HL-60 (cell line): ENCODE data around the gene SOX2.

ENCODE experiments used
- DNase-seq, 2 experiments: peaks; one replicate each; pipeline ENCODE4 v3.0.0-alpha.2; 2010 to 2020; ENCODE audit warnings: low read depth in 1 of 2, low spot score in 1 of 2
- H3K27ac ChIP-seq: fragments of 250-450 bp; sonication (Bioruptor Pico); replicated peaks from 2 replicates; pipeline ENCODE4 v1.5.1; 2020; ENCODE audit warnings: mild to moderate bottlenecking, moderate library complexity
- H3K27me3 ChIP-seq: fragments of 250-450 bp; sonication (Bioruptor Pico); 2 replicates; pipeline ENCODE4 v1.5.1; 2021; ENCODE audit warnings: mild to moderate bottlenecking, moderate library complexity; ENCODE audit not compliant: insufficient read depth, poor library complexity, severe bottlenecking
- H3K4me3 ChIP-seq: replicated peaks from 2 replicates; pipeline ENCODE4 v1.5.1; 2011; ENCODE audit warnings: mild to moderate bottlenecking, control low read depth, low read length; ENCODE audit not compliant: insufficient read depth
- GABPA ChIP-seq: IDR thresholded peaks from 2 replicates; pipeline ENCODE4 v1.6.1; 2012; ENCODE audit warnings: low read depth
- POLR2AphosphoS5 ChIP-seq: IDR thresholded peaks from 2 replicates; pipeline ENCODE4 v1.6.1; 2012; ENCODE audit warnings: low read depth
- SPI1 ChIP-seq: IDR thresholded peaks from 2 replicates; pipeline ENCODE4 v1.6.1; 2012; ENCODE audit warnings: low read depth, mild to moderate bottlenecking, borderline replicate concordance
- TF ChIP-seq, protein P1 (sequence below): IDR thresholded peaks from 2 replicates; pipeline ENCODE4 v1.6.1; 2012; ENCODE audit warnings: low read depth; ENCODE audit not compliant: insufficient replicate concordance
- TF ChIP-seq, protein P2 (sequence below): IDR thresholded peaks from one replicate; pipeline ENCODE4 v1.5.1; 2011; ENCODE audit warnings: low read length, control low read depth, inconsistent platforms; ENCODE audit not compliant: insufficient read depth

SOX2 gene

DNA sequence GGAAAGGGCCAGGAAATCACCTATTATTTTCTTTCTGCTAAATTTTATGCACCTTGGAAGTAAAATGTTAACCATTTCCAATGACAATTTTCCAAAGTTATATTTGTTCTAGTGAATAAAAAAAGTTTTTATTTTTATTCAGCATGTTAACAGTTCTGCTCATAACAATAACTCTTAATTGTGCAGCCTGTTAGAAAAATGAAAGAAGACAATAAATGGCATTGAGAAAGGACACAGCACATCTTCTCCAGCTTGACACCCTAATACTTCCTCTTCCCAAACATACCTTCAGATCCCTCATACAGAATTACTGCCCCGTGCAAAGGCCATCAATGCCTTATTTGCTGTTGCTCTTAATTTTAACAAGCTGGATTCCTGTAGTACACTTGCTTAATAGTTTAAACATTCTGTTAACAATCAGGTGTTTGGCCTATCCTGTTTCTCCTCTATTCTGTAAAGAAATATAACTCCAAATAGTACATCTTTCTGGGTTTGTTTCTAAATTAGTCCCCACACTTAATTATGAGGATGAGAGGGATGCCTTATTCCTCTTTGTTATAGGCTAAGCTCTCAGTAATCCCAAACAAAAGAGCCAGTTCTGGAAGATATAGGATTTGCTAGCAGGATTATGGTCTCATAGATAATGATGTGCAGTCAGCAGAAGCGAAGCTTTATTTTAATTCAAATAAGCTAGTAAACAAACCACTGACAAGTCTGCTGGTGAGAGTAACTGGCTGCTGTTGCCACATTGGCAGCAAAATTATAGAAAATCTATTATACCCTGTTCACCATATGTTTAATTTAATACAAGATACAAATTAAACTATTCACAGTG lies 19.2 kb upstream of the SOX2 start:
- Histone ChIP-seq H3K4me3 (no peak overlapping the region), H3K27ac (no peak overlapping the region), H3K27me3 (peaks cover 25% of the 10 kb centered on the region)
- TF ChIP-seq SPI1 (no peak), POLR2AphosphoS5 (no peak), GABPA (no peak)
- TF ChIP-seq, protein P1, sequence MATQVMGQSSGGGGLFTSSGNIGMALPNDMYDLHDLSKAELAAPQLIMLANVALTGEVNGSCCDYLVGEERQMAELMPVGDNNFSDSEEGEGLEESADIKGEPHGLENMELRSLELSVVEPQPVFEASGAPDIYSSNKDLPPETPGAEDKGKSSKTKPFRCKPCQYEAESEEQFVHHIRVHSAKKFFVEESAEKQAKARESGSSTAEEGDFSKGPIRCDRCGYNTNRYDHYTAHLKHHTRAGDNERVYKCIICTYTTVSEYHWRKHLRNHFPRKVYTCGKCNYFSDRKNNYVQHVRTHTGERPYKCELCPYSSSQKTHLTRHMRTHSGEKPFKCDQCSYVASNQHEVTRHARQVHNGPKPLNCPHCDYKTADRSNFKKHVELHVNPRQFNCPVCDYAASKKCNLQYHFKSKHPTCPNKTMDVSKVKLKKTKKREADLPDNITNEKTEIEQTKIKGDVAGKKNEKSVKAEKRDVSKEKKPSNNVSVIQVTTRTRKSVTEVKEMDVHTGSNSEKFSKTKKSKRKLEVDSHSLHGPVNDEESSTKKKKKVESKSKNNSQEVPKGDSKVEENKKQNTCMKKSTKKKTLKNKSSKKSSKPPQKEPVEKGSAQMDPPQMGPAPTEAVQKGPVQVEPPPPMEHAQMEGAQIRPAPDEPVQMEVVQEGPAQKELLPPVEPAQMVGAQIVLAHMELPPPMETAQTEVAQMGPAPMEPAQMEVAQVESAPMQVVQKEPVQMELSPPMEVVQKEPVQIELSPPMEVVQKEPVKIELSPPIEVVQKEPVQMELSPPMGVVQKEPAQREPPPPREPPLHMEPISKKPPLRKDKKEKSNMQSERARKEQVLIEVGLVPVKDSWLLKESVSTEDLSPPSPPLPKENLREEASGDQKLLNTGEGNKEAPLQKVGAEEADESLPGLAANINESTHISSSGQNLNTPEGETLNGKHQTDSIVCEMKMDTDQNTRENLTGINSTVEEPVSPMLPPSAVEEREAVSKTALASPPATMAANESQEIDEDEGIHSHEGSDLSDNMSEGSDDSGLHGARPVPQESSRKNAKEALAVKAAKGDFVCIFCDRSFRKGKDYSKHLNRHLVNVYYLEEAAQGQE: no peak
- TF ChIP-seq, protein P2, sequence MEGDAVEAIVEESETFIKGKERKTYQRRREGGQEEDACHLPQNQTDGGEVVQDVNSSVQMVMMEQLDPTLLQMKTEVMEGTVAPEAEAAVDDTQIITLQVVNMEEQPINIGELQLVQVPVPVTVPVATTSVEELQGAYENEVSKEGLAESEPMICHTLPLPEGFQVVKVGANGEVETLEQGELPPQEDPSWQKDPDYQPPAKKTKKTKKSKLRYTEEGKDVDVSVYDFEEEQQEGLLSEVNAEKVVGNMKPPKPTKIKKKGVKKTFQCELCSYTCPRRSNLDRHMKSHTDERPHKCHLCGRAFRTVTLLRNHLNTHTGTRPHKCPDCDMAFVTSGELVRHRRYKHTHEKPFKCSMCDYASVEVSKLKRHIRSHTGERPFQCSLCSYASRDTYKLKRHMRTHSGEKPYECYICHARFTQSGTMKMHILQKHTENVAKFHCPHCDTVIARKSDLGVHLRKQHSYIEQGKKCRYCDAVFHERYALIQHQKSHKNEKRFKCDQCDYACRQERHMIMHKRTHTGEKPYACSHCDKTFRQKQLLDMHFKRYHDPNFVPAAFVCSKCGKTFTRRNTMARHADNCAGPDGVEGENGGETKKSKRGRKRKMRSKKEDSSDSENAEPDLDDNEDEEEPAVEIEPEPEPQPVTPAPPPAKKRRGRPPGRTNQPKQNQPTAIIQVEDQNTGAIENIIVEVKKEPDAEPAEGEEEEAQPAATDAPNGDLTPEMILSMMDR: no peak
- DNase-seq: no peak

DNA sequence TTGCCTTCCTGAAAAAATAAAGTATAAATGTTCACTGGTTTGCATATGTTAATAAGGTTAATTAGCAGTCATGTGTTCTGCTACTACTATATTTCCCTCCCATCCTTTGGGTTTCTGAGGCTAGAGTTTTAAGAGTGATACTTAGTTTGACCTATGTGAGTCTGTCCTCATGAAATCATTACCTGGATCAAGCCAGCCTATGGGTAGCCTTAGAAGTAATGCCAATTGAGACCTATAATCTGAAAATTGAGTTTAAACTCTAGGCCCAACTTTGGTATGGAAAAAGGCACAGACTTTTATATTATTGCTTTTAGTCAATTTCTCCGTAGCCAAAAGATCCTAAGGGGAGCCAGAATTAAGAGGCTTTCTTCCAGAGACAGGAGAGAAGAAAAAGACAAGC lies 18.4 kb upstream of the SOX2 start:
- DNase-seq: no peak

DNA sequence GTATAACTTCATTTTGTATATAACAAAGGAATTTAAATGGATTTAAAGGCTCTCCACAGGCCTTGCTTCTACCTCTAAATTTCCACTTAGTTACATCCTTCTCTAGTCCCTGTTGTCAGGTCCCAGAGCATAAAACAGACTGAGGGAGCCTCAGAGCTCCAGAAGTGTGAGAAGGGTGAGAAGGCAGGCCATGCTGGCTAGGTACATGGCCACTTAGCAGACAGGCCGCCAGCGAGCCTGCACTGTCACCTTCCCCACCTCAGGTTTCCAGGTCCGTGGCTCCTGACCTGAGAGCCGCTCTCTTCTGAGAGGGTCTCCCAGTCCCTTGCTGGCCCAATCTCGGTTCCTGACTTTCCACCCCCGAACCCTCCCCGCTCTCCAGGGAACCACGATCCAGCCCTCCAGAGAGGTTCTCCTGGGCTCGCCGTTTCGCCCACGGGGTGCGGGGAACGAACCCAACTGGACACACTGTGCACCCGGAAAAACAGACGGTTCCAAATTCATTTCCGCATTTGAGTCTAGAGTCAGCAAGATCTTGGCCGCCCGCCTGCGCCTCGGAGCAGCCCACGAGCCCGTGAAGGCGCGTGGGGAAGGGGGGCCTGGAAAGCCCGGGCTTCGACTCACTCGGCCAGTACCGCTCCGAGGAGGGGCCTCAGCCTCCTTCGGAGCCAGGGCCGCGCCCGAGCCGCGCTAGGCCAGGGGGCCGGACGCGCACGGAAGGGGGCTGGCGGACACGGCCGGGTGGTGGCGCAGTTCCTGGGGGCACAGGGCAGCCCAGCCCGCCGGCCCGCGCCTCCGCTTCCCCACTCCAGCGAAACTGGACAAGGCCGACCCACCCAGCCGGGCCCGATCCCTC lies 16.7 kb upstream of the SOX2 start:
- Histone ChIP-seq H3K4me3 (no peak overlapping the region), H3K27me3 (peaks cover 33% of the 10 kb centered on the region), H3K27ac (no peak overlapping the region)
- no peak for TF ChIP-seq GABPA
- no peak for TF ChIP-seq POLR2AphosphoS5
- TF ChIP-seq, protein P1: no peak
- no peak for TF ChIP-seq SPI1
- TF ChIP-seq, protein P2: no peak
- DNase-seq: no peak

More for the DNA sequence above, 18.4 kb upstream of the SOX2 start:
- Histone ChIP-seq H3K4me3 (no peak overlapping the region), H3K27ac (no peak overlapping the region), H3K27me3 (peaks cover 29% of the 10 kb centered on the region)
- TF ChIP-seq, protein P2: no peak
- no peak for TF ChIP-seq GABPA
- no peak for TF ChIP-seq SPI1
- TF ChIP-seq, protein P1: no peak
- TF ChIP-seq POLR2AphosphoS5: no peak
